Measurements from ENCODE around the gene COQ10A.

The COQ10A gene

DNA sequence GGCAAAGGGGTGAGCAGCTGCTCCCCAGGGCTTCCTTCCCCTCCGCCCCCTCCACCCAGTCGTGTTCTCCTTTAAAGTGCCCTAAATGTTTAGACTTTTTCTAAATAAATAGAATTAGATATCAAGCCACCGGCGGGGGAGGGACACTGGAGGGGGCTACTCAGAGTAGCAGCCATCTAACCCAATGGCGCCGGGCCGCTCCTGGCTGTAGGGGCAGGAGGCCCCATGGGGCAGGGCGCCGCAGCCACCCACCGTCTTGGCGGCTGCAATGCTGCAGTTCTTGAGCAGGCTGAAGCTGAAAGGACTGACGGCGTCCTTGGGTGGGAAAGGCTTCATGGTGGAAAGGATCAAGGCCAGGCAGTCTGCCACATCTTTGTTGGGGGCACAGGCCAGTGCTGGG lies 23.8 kb upstream of the COQ10A start:
- in situ Hi-C loops (cut with HindIII; ENCODE audit: low sequenced_read_pairs): no loop called here
- H3K4me3 ChIP-seq (ENCODE audit: low read depth, low read length): no peak overlapping the region
- TF ChIP-seq, protein P1, sequence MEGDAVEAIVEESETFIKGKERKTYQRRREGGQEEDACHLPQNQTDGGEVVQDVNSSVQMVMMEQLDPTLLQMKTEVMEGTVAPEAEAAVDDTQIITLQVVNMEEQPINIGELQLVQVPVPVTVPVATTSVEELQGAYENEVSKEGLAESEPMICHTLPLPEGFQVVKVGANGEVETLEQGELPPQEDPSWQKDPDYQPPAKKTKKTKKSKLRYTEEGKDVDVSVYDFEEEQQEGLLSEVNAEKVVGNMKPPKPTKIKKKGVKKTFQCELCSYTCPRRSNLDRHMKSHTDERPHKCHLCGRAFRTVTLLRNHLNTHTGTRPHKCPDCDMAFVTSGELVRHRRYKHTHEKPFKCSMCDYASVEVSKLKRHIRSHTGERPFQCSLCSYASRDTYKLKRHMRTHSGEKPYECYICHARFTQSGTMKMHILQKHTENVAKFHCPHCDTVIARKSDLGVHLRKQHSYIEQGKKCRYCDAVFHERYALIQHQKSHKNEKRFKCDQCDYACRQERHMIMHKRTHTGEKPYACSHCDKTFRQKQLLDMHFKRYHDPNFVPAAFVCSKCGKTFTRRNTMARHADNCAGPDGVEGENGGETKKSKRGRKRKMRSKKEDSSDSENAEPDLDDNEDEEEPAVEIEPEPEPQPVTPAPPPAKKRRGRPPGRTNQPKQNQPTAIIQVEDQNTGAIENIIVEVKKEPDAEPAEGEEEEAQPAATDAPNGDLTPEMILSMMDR (IDR thresholded peaks at IDR 0.05; ENCODE audit: low read depth, low read length, missing control alignments): no peak
- no peak for DNase-seq (ENCODE audit: low read depth)

DNA sequence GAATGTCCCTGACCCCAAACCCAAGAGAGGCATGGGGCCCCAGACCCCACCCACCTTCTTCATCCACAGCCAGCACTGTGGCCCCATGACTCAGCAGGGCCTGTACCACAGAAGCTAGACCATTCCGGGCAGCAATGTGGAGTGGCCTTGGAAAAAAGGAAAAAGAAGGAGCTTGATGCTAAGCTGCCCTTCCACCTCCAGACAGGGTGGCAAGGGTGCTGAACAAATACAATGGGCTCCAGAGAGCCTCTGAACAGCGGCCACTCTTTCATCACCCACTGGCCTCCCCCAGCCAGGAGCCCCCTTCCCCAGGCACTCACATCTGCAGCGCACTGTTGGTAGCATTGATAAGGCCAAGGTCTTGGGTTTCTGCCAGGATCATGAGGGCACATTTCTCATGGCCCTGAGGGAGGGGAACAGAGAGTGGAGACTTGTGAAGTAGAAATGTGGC lies 23.0 kb upstream of the COQ10A start:
- TF ChIP-seq, protein P1 (IDR thresholded peaks at IDR 0.05; ENCODE audit: low read depth, low read length, missing control alignments): no peak
- no peak overlapping the region for H3K4me3 ChIP-seq (ENCODE audit: low read depth, low read length)
- DNase-seq (ENCODE audit: low read depth): no peak
- in situ Hi-C loops (cut with HindIII; ENCODE audit: low sequenced_read_pairs): no loop called here

DNA sequence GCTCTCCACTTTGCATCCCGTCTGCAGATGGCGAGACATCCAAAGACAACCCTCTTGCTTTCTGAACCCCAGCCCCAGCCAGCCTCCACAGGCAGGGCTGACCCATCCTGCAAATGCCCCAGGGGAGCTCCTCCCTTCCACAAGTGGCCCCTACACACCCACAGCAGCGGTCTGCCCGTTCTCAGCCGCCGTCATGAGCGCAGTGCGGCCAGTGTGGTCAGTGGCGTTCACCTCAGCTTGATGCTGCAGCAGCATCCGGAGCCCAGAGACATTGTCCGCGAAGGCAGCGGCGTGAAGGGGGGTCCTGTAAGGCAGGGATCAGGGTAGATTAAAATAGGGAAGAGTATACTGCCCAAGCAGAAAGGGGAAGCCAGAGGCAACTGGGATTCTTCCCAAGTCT lies 22.2 kb upstream of the COQ10A start:
- in situ Hi-C loops (cut with HindIII; ENCODE audit: low sequenced_read_pairs): no loop called here
- no peak for DNase-seq (ENCODE audit: low read depth)
- no peak overlapping the region for H3K4me3 ChIP-seq (ENCODE audit: low read depth, low read length)
- TF ChIP-seq, protein P1 (IDR thresholded peaks at IDR 0.05; ENCODE audit: low read depth, low read length, missing control alignments): no peak

DNA sequence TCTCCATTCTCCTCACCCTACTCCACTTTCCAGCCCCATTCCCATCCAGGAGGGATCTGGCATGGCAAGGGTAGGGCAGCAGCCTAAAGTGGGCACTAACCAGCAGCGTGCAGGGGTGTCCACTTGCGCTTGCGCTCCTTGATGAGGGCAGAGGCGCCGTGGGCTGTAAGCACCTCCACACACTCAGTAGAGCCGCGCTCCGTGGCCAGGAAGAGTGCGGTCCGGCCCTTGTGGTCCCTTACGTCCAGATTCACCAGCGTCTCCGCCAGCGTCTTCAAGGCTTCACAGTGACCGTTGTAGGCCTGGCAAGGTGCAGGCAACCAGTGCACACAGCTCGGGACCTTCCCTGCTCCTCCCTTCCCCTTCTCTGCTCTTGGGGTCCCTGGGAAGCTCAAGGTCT lies 18.8 kb upstream of the COQ10A start:
- TF ChIP-seq, protein P1 (IDR thresholded peaks at IDR 0.05; ENCODE audit: low read depth, low read length, missing control alignments): no peak
- no peak overlapping the region for H3K4me3 ChIP-seq (ENCODE audit: low read depth, low read length)
- no peak for DNase-seq (ENCODE audit: low read depth)
- in situ Hi-C loops (cut with HindIII; ENCODE audit: low sequenced_read_pairs): no loop called here

DNA sequence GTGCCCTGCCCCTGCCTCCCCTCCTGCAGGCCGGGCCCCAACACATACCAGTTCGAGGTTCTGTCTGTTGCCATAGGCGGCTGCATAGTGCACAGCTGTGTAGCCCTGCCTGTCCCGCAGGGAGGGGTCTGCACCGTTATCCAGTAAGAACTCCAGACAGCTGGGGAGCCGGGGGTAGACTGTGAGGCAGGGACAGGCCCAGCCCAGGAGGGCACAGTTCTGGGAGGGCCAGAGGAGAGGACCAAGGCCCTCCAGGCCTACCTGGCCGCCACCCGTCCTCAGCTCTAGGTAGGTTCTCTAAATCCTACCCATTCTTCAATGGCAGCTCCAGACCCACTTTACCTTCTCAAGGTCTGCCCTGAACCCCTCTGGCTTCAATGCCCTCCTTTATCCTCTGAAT lies 18.0 kb upstream of the COQ10A start:
- H3K4me3 ChIP-seq (ENCODE audit: low read depth, low read length): no peak overlapping the region
- in situ Hi-C loops (cut with HindIII; ENCODE audit: low sequenced_read_pairs): no loop called here
- TF ChIP-seq, protein P1 (IDR thresholded peaks at IDR 0.05; ENCODE audit: low read depth, low read length, missing control alignments): no peak
- DNase-seq (ENCODE audit: low read depth): no peak

DNA sequence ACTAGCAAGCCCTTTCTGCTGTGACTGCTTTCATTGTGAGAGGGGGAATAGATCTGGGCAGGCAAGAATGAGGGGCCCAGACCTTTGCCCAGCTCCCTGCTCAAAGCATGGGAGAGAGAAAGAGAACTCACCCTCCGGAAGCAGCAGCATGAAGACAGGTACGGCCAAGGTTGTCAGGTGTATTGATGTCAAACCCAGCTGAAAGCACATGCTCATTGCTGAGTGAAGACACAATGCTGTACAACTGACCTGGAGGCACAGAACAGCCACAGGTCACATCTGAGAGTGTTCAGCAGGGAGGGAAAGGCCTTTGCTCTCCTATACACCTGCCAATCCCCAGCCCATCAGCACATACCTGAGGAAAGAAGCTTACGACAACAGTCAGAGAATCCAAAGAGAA lies 14.1 kb upstream of the COQ10A start:
- no peak overlapping the region for H3K4me3 ChIP-seq (ENCODE audit: low read depth, low read length)
- in situ Hi-C loops (cut with HindIII; ENCODE audit: low sequenced_read_pairs): no loop called here
- TF ChIP-seq, protein P1 (IDR thresholded peaks at IDR 0.05; ENCODE audit: low read depth, low read length, missing control alignments): no peak
- no peak for DNase-seq (ENCODE audit: low read depth)

DNA sequence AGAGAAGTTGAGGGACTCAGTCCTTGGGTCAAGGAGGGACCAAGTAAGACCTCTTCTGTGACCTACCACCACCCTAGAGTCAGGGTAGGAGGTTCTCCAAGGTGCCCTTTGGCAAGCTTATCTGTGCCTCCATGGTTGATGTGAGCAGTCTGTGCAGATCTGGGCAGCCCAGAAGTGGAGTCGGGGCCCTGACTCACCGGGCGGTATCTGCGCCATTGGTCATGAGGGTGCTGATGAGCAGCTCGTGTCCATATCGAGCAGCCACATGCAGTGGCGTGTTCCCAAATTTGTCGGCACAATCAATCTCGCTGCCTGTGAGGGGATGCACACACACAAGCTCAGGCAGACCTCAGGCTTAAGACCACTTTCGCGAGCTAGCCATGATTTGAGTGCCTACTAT lies 13.7 kb upstream of the COQ10A start:
- no peak for DNase-seq (ENCODE audit: low read depth)
- TF ChIP-seq, protein P1 (IDR thresholded peaks at IDR 0.05; ENCODE audit: low read depth, low read length, missing control alignments): no peak
- H3K4me3 ChIP-seq (ENCODE audit: low read depth, low read length): no peak overlapping the region
- in situ Hi-C loops (cut with HindIII; ENCODE audit: low sequenced_read_pairs): no loop called here

Measured in astrocyte of the cerebellum (primary cell).